ENCODE data around the gene CMIP.

DNA sequence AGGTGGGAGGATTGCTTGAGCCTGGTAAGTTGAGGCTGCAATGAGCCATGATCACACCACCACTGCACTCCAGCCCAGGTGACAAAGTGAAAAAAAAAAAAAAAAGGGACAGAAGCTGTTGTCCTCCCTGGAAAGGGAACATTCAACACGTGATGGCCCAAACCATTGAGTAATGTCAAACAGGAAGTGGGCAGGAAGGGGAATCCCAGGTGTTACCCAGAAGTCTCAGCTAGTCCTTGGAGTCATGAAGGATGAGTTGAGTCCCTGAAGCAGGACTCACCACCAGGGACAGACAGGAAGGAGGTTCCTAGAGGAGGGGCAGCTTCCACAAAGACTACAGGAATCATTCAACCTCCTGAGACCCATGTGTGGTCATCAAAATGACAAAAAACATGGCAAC is 19.8 kb upstream of the CMIP start:
- TF ChIP-seq, protein P1, sequence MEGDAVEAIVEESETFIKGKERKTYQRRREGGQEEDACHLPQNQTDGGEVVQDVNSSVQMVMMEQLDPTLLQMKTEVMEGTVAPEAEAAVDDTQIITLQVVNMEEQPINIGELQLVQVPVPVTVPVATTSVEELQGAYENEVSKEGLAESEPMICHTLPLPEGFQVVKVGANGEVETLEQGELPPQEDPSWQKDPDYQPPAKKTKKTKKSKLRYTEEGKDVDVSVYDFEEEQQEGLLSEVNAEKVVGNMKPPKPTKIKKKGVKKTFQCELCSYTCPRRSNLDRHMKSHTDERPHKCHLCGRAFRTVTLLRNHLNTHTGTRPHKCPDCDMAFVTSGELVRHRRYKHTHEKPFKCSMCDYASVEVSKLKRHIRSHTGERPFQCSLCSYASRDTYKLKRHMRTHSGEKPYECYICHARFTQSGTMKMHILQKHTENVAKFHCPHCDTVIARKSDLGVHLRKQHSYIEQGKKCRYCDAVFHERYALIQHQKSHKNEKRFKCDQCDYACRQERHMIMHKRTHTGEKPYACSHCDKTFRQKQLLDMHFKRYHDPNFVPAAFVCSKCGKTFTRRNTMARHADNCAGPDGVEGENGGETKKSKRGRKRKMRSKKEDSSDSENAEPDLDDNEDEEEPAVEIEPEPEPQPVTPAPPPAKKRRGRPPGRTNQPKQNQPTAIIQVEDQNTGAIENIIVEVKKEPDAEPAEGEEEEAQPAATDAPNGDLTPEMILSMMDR (conservative IDR thresholded peaks at IDR 0.05; ENCODE audit: low read length): no peak
- no peak for TF ChIP-seq EZH2phosphoT487 (IDR thresholded peaks at IDR 0.05; ENCODE audit: borderline replicate concordance)

Measured in Loucy (cell line).